DOHH2 (cell line): ENCODE measurements around the gene SUGT1.

ENCODE experiments used
- EZH2phosphoT487 ChIP-seq: fragments of 200-600 bp; sonication (generic); IDR thresholded peaks from 2 replicates; pipeline ENCODE4 v1.6.1; 2017; ENCODE audit warnings: borderline replicate concordance, mild to moderate bottlenecking, antibody characterized with exemption, low read length, moderate library complexity, mixed read lengths
- TF ChIP-seq, protein P1 (sequence below): fragments of 200-600 bp; sonication (generic); IDR thresholded peaks from one replicate; pipeline ENCODE4 v1.5.1; 2014; ENCODE audit warnings: antibody characterized with exemption, mild to moderate bottlenecking, low read depth, low read length; ENCODE audit not compliant: poor library complexity, severe bottlenecking

DNA sequence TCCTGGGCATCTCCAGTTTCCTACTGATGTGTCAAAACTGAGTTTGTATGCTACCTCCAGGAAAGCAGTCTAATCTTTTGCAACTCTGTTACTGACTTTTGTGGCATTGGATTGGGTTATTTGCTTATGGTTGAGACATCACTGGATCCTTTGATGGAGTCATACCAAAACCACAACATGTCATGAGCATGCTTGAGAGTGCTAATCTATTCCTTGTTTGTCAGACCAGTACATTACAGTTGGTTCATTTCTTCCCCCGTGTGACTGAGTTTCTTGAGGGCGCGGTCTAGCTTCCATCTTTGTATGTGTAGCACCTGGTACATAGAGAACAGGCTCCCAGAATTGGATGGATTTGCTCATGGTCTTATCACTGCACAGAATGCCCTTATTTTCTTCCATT is 43.2 kb downstream of the SUGT1 start:
- TF ChIP-seq, protein P1, sequence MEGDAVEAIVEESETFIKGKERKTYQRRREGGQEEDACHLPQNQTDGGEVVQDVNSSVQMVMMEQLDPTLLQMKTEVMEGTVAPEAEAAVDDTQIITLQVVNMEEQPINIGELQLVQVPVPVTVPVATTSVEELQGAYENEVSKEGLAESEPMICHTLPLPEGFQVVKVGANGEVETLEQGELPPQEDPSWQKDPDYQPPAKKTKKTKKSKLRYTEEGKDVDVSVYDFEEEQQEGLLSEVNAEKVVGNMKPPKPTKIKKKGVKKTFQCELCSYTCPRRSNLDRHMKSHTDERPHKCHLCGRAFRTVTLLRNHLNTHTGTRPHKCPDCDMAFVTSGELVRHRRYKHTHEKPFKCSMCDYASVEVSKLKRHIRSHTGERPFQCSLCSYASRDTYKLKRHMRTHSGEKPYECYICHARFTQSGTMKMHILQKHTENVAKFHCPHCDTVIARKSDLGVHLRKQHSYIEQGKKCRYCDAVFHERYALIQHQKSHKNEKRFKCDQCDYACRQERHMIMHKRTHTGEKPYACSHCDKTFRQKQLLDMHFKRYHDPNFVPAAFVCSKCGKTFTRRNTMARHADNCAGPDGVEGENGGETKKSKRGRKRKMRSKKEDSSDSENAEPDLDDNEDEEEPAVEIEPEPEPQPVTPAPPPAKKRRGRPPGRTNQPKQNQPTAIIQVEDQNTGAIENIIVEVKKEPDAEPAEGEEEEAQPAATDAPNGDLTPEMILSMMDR: no peak
- TF ChIP-seq EZH2phosphoT487: no peak
